Activated naive CD4-positive, alpha-beta T cell treated with anti-CD3 and anti-CD28 coated beads for 36 hours (primary cell): Measurements from ENCODE around the gene PROSER2. TPM values are rescaled to one million over a fixed set of nuclear protein-coding genes. Genes with fewer than 3 reads are reported as not detected.

Experiments
- CTCF ChIA-PET: fragments of 350-600 bp; sonication (Branson Sonifier 250); formaldehyde crosslinking; loops from one replicate; lab custom pipeline; 2021; ENCODE audit warnings: antibody characterized with exemption; lab: Charles Lee
- DNase-seq: peaks from one replicate; pipeline ENCODE4 v3.0.0-alpha.2; 2020
- H3K27ac Mint-ChIP-seq: one replicate; pipeline ENCODE4 v1.8.0; 2021; ENCODE audit warnings: mild to moderate bottlenecking, mixed read lengths
- H3K27me3 Mint-ChIP-seq: one replicate; pipeline ENCODE4 v1.8.0; 2021; ENCODE audit warnings: low read depth, mixed read lengths
- H3K36me3 Mint-ChIP-seq: one replicate; pipeline ENCODE4 v1.8.0; 2021; ENCODE audit warnings: low read depth, mixed read lengths
- H3K4me1 Mint-ChIP-seq: one replicate; pipeline ENCODE4 v1.8.0; 2021; ENCODE audit warnings: low read depth, mixed read lengths
- H3K4me3 Mint-ChIP-seq: one replicate; pipeline ENCODE4 v1.8.0; 2021; ENCODE audit warnings: mild to moderate bottlenecking, moderate library complexity, mixed read lengths
- H3K9me3 Mint-ChIP-seq: one replicate; pipeline ENCODE4 v1.8.0; 2021; ENCODE audit warnings: mixed read lengths
- intact Hi-C: fragments of 100-400 bp; cut with micrococcal nuclease; formaldehyde crosslinking; loops from one replicate; pipeline ENCODE4 v1.15.1; 2023
- total RNA-seq, 2 experiments: library from RNA; stranded (reverse); gene quantifications; one replicate each; pipeline ENCODE4 v1.2.3, GENCODE V29; 2021

PROSER2 gene
- total RNA-seq, 2 experiments from 2014 or later: 0.57 to 0.83 TPM

DNA sequence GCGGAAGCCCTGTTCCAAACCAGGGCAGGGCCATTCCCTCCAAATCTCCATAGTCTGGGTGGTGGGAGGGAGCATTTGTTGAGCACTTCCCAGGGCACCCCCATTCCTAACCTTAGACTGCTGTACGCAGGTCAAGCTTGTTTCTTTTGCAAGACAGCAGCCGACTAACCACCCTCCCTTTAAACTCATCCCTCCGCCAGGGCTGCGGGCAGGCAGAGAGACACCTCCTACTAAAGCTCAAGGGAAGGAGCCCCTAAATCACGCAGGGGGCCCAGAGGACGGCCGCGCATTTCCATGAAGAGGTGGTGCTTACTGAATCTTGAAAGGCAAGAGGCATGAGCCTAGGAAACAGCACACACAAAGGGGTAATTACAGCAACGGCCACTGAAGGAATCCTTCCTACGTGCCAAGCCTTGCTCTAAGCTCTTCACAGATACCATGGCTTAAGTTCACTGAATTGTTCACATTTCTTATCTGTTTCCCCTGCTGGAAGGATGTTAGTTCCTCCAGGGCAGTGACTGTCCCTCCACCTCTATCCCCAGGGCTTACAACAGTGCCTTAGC lies 90.0 kb downstream of the PROSER2 start:
- Mint-ChIP-seq H3K4me1 (no peaks in the 10 kb centered on the region), H3K27ac (no peak overlapping the region), H3K9me3 (no peaks in the 10 kb centered on the region), H3K4me3 (no peak overlapping the region), H3K27me3 (no peaks in the 10 kb centered on the region), H3K36me3 (no peaks in the 10 kb centered on the region)
- intact Hi-C loops: no loop called here
- no peak for DNase-seq
- CTCF ChIA-PET: interaction anchor here (0.6 kb wide), 1 partner anchor 132 kb away, joined by 3 read pairs; no protein-coding TSS in a partner anchor

DNA sequence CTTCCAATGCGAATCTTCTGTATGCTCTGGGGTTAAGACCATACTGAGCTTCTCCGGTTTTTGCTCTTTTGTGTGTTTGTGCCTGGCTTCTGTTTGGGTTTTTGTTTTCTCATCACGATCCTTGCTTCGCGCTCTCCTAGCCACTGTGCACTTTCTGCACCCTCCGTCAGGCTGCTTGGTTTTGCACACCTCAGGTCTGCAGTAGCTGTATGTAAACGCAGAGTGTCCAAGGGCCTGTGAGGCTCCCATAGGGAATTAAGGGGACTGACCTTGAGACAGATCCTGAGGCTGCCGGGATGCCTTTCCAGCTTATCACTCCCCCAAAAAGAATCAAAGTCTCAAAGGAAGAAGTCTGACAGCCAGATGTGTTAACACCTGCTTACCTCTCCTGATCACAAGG lies 95.2 kb downstream of the PROSER2 start:
- intact Hi-C loops: no loop called here
- CTCF ChIA-PET: no interaction called here
- peaks cover 21% of the 10 kb centered on the region for H3K36me3 Mint-ChIP-seq

GRCh38 chr10:11919271-11919670 lies 96.1 kb downstream of the PROSER2 start:
- H3K27me3 Mint-ChIP-seq: no peaks in the 10 kb centered on the region
- H3K36me3 Mint-ChIP-seq: peaks cover 24% of the 10 kb centered on the region
- H3K4me3 Mint-ChIP-seq: no peak overlapping the region
- intact Hi-C loops: no loop called here
- H3K4me1 Mint-ChIP-seq: no peaks in the 10 kb centered on the region
- no peaks in the 10 kb centered on the region for H3K9me3 Mint-ChIP-seq
- no peak for DNase-seq
- CTCF ChIA-PET: no interaction called here
- H3K27ac Mint-ChIP-seq: no peak overlapping the region

More for the DNA sequence above, 95.2 kb downstream of the PROSER2 start:
- Mint-ChIP-seq H3K4me3 (no peak overlapping the region), H3K27me3 (no peaks in the 10 kb centered on the region), H3K27ac (no peak overlapping the region), H3K9me3 (no peaks in the 10 kb centered on the region), H3K4me1 (no peaks in the 10 kb centered on the region)
- DNase-seq: no peak

Other genes starting within 250 kb of the PROSER2 start
- 1 to 10 TPM; 6.9 to 7.5 TPM for gene USP6NL, start 211.7 kb upstream of the PROSER2 start, total RNA-seq
- gene ECHDC3, start 81.0 kb upstream of the PROSER2 start, total RNA-seq: 1 to 10 TPM; 1.3 to 1.5 TPM
- gene UPF2, start 219.5 kb downstream of the PROSER2 start, total RNA-seq: 10 to 100 TPM; 27.5 to 29.5 TPM
- gene DHTKD1, start 245.6 kb downstream of the PROSER2 start, total RNA-seq: 10 to 100 TPM; 17.0 to 20.1 TPM